Smooth muscle cell (in vitro differentiated cells): ENCODE measurements around the gene TRAPPC12. TPM values are rescaled to one million over a fixed set of nuclear protein-coding genes. Genes with fewer than 3 reads are reported as not detected.

Source experiments
- DNase-seq: peaks from one replicate; lab custom pipeline; 2025; ENCODE audit not compliant: unreplicated experiment; lab: John Stamatoyannopoulos, UW
- H2AFZ ChIP-seq: fragments of 200-600 bp; sonication (generic); 2 replicates; pipeline ENCODE4 v1.6.0; 2016; ENCODE audit warnings: antibody characterized with exemption, low read depth, mild to moderate bottlenecking
- H3F3A ChIP-seq: fragments of 200-600 bp; sonication (generic); 2 replicates; pipeline ENCODE4 v1.6.0; 2017; ENCODE audit warnings: antibody characterized with exemption, low read depth
- H3K27ac ChIP-seq: fragments of 200-600 bp; sonication (generic); 2 replicates; pipeline ENCODE4 v1.5.1; 2016; ENCODE audit warnings: low read depth, mild to moderate bottlenecking
- H3K27me3 ChIP-seq: fragments of 200-600 bp; sonication (generic); 2 replicates; pipeline ENCODE4 v1.6.1; 2016; ENCODE audit warnings: low read depth, mild to moderate bottlenecking
- H3K36me3 ChIP-seq: fragments of 200-600 bp; sonication (generic); 2 replicates; pipeline ENCODE4 v1.5.1; 2016; ENCODE audit warnings: low read depth
- H3K4me1 ChIP-seq: fragments of 200-600 bp; sonication (generic); 2 replicates; pipeline ENCODE4 v1.5.1; 2016; ENCODE audit warnings: low read depth
- H3K4me2 ChIP-seq: fragments of 200-600 bp; sonication (generic); 2 replicates; pipeline ENCODE4 v1.6.0; 2016; ENCODE audit warnings: mild to moderate bottlenecking
- H3K4me3 ChIP-seq: fragments of 200-600 bp; sonication (generic); 2 replicates; pipeline ENCODE4 v1.5.1; 2016; ENCODE audit warnings: mild to moderate bottlenecking
- H3K79me2 ChIP-seq: fragments of 200-600 bp; sonication (generic); 2 replicates; pipeline ENCODE4 v1.6.0; 2016; ENCODE audit warnings: low read depth, mild to moderate bottlenecking
- H3K9ac ChIP-seq: fragments of 200-600 bp; sonication (generic); 2 replicates; pipeline ENCODE4 v1.6.0; 2016; ENCODE audit warnings: low read depth
- H3K9me3 ChIP-seq: fragments of 200-600 bp; sonication (generic); replicated peaks from 2 replicates; pipeline ENCODE4 v1.5.1; 2016; ENCODE audit warnings: low read depth
- H4K20me1 ChIP-seq: fragments of 200-600 bp; sonication (generic); 2 replicates; pipeline ENCODE4 v1.6.0; 2016; ENCODE audit warnings: low read depth
- whole genome bisulfite sequencing: methylation state at CpG from one replicate; pipeline ENCODE4 v1.1.7; 2016; ENCODE audit warnings: low lambda C conversion rate; 5-methylcytosine and 5-hydroxymethylcytosine counted together
- polyA plus RNA-seq: library from polyadenylated mRNA; unstranded; fragments of >200 nt; fragmentation: Nextera tagmentation; extraction: Ambion mirVana; gene quantifications from 2 replicates; pipeline ENCODE4 v1.2.1, GENCODE V29; 2016
- total RNA-seq: library from RNA; depleted of rRNA; stranded (reverse); fragments of >200 nt; gene quantifications from 2 replicates; pipeline ENCODE4 v1.2.3, GENCODE V29; 2014
- TF ChIP-seq, protein P1 (sequence below): fragments of 200-600 bp; sonication (generic); IDR thresholded peaks from 2 replicates; pipeline ENCODE4 v1.5.1; 2017; ENCODE audit warnings: borderline replicate concordance, mild to moderate bottlenecking, antibody characterized with exemption; ENCODE audit not compliant: insufficient read depth, poor library complexity, severe bottlenecking

The TRAPPC12 gene
- total and polyA plus RNA-seq, 2 experiments from 2014 or later: 26.0 to 55.4 TPM

DNA sequence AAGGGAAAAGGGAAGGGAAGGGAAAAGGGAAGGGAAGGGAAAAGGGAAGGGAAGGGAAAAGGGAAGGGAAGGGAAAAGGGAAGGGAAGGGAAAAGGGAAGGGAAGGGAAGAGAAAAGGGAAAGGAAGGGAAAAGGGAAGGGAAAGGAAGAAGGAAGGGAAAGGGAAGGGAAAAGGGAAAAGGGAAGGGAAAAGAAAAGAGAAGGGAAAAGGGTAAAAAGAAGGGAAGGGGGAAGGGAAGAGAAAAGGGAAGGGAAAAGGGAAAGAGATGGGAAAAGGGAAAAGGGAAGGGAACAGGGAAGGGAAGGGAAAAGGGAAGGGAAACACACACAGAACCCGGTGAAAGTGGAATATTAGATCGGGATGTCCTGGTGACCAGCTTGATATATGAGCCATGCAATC lies 42.6 kb upstream of the TRAPPC12 start:
- no peaks in the 10 kb centered on the region for H3K36me3 ChIP-seq
- H4K20me1 ChIP-seq: no peaks in the 10 kb centered on the region
- H3K79me2 ChIP-seq: no peaks in the 10 kb centered on the region
- no peak overlapping the region for H3K9ac ChIP-seq
- H3K4me2 ChIP-seq: no peak overlapping the region
- H3F3A ChIP-seq: no peaks in the 10 kb centered on the region
- H2AFZ ChIP-seq: no peak overlapping the region
- H3K27me3 ChIP-seq: no peaks in the 10 kb centered on the region
- no peak overlapping the region for H3K27ac ChIP-seq
- H3K4me1 ChIP-seq: no peaks in the 10 kb centered on the region
- H3K4me3 ChIP-seq: no peak overlapping the region
- WGBS: 95% methylated on average over 2 of the region's 2 CpGs
- no peaks in the 10 kb centered on the region for H3K9me3 ChIP-seq
- DNase-seq: no peak
- TF ChIP-seq, protein P1, sequence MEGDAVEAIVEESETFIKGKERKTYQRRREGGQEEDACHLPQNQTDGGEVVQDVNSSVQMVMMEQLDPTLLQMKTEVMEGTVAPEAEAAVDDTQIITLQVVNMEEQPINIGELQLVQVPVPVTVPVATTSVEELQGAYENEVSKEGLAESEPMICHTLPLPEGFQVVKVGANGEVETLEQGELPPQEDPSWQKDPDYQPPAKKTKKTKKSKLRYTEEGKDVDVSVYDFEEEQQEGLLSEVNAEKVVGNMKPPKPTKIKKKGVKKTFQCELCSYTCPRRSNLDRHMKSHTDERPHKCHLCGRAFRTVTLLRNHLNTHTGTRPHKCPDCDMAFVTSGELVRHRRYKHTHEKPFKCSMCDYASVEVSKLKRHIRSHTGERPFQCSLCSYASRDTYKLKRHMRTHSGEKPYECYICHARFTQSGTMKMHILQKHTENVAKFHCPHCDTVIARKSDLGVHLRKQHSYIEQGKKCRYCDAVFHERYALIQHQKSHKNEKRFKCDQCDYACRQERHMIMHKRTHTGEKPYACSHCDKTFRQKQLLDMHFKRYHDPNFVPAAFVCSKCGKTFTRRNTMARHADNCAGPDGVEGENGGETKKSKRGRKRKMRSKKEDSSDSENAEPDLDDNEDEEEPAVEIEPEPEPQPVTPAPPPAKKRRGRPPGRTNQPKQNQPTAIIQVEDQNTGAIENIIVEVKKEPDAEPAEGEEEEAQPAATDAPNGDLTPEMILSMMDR: no peak

DNA sequence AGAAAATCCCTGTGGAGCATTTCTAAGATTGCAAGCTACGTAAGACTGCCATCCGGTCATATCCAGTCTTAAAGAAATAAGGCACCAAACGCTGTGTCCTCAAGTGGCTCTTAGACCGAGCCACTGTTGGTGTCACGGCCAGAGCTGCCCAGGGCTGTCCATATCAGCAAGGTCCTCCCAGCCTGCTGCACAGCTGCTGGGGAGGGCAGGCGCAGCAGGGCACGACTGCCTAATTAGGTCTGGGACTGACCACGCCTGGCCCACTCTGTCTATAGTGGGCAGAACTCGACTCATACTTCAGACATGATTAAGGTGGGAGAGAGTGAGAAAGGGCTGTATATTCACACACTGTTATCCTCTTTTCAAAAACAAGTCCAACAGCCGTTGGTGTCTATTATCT lies 41.2 kb upstream of the TRAPPC12 start:
- H3K79me2 ChIP-seq: no peaks in the 10 kb centered on the region
- TF ChIP-seq, protein P1: no peak
- no peaks in the 10 kb centered on the region for H3K4me1 ChIP-seq
- H3K4me3 ChIP-seq: no peak overlapping the region
- H3K27me3 ChIP-seq: no peaks in the 10 kb centered on the region
- no peaks in the 10 kb centered on the region for H3K36me3 ChIP-seq
- DNase-seq: no peak
- H3K9me3 ChIP-seq: no peaks in the 10 kb centered on the region
- no peak overlapping the region for H3K9ac ChIP-seq
- H4K20me1 ChIP-seq: no peaks in the 10 kb centered on the region
- no peaks in the 10 kb centered on the region for H3F3A ChIP-seq
- H3K27ac ChIP-seq: no peak overlapping the region
- no peak overlapping the region for H2AFZ ChIP-seq
- H3K4me2 ChIP-seq: no peak overlapping the region
- WGBS: 95% methylated on average over 10 of the region's 10 CpGs

DNA sequence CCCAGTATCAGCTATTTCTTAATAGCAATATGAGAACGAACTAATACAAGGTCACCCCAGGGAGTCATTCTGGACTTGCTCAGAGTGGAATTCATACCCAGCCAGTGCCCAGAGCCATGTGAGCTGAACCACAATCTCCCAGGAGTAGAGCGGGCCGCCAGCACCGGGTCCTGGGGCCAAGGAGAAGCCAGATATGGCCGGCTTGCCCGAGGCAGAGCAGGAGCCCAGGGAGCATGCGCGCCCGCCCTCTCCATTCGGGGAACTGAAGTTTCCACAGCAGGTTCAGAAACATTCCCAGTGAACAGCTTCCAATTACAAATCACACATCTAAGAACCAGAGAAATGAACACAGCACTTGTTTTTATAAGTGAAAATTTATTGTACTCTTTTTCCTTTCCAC lies 39.4 kb upstream of the TRAPPC12 start:
- H3K9me3 ChIP-seq: no peaks in the 10 kb centered on the region
- H3F3A ChIP-seq: no peaks in the 10 kb centered on the region
- H3K4me2 ChIP-seq: no peak overlapping the region
- no peak overlapping the region for H3K9ac ChIP-seq
- H4K20me1 ChIP-seq: no peaks in the 10 kb centered on the region
- no peak overlapping the region for H2AFZ ChIP-seq
- H3K27ac ChIP-seq: no peak overlapping the region
- no peaks in the 10 kb centered on the region for H3K36me3 ChIP-seq
- H3K4me3 ChIP-seq: no peak overlapping the region
- DNase-seq: no peak
- H3K4me1 ChIP-seq: no peaks in the 10 kb centered on the region
- 97% methylated on average over 10 of the region's 10 CpGs for WGBS
- TF ChIP-seq, protein P1: no peak
- H3K27me3 ChIP-seq: no peaks in the 10 kb centered on the region
- H3K79me2 ChIP-seq: no peaks in the 10 kb centered on the region

DNA sequence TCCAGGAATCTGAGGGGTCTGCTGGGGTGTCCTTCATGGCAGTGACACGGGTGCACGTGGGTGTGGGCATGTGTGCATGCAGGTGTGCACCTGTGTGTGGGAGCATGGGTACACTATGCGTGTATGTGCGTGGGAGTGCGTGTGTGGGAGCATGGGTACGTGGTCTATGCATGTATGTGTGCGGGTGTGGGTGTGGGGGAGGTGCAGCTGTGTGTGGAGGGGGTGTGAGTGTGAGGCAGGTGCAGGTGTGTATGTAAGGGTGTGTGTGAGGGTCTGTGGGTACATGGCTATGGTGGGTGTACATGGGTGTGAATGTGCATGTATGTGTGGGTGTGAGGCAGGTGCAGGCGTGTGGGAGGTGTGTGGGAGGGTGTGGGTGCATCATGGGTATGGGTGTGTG lies 38.2 kb upstream of the TRAPPC12 start:
- no peak overlapping the region for H3K4me3 ChIP-seq
- no peaks in the 10 kb centered on the region for H3K9me3 ChIP-seq
- DNase-seq: no peak
- H3K4me1 ChIP-seq: no peaks in the 10 kb centered on the region
- H3K4me2 ChIP-seq: no peak overlapping the region
- no peaks in the 10 kb centered on the region for H3K36me3 ChIP-seq
- H4K20me1 ChIP-seq: no peaks in the 10 kb centered on the region
- no peak overlapping the region for H3K27ac ChIP-seq
- no peaks in the 10 kb centered on the region for H3K79me2 ChIP-seq
- TF ChIP-seq, protein P1: no peak
- H3K9ac ChIP-seq: no peak overlapping the region
- H3F3A ChIP-seq: no peaks in the 10 kb centered on the region
- H3K27me3 ChIP-seq: no peaks in the 10 kb centered on the region
- 98% methylated on average over 7 of the region's 8 CpGs for WGBS
- H2AFZ ChIP-seq: no peak overlapping the region
